ENCODE data around the gene PTPRM. TPM values are rescaled to one million over a fixed set of nuclear protein-coding genes. Genes with fewer than 3 reads are reported as not detected.

PTPRM gene
- total RNA-seq = 10 to 100 TPM; 62.7 to 94.0 (median 76.0) TPM

- intact Hi-C loops (cut with DNase I) = loop anchor here (1.0 to 5.0 kb wide), 2 partner anchors 115 to 295 kb away; no protein-coding TSS in a partner anchor
- DNase-seq (ENCODE audit: extremely low spot score) = peak; percentile 95
These were observed at the start of gene PTPRM for GRCh38 chr18:7566567-7567473. TSS of gene PTPRM (plus strand) at chr18:7567316. CDS start at chr18:7567819, 503 bp downstream.

GRCh38 chr18:7517852-7518251, 49.3 kb upstream of the PTPRM start:
- no peak for DNase-seq (ENCODE audit: extremely low spot score)
- H3K9me3 ChIP-seq = no peaks in the 10 kb centered on the region
- WGBS = 89% methylated on average over 4 of the region's 4 CpGs
- H3K4me3 ChIP-seq = no peak overlapping the region
- H3K36me3 ChIP-seq = no peaks in the 10 kb centered on the region
- no peaks in the 10 kb centered on the region for H3K27me3 ChIP-seq
- TF ChIP-seq POLR2AphosphoS5 (IDR thresholded peaks at IDR 0.05) = no peak
- intact Hi-C loops (cut with DNase I) = no loop called here
- no peak overlapping the region for H3K27ac ChIP-seq (replicated peaks in 1 of 4)
- H3K4me1 ChIP-seq = peaks cover 3 to 12% (median 6%) of the 10 kb centered on the region in 4 donors

More at GRCh38 chr18:7566567-7567473, at the start of gene PTPRM:
- Histone ChIP-seq H3K9me3 (no peaks in the 10 kb centered on the region), H3K27ac (replicated peaks in 1 of 4) (peak within 1 kb of the TSS; percentile 93 to 99 (median 98)), H3K36me3 (no peaks in the 10 kb centered on the region), H3K4me3 (peak within 1 kb of the TSS; percentile 86 to 93 (median 88)), H3K27me3 (no peaks in the 10 kb centered on the region), H3K4me1 (peaks cover 32 to 51% (median 39%) of the 10 kb centered on the region in 4 donors)
- WGBS = under 1% methylated on average over 26 of the region's 139 CpGs
- TF ChIP-seq POLR2A (IDR thresholded peaks at IDR 0.05; ENCODE audit: low read depth) (peak; percentile 59), POLR2AphosphoS5 (IDR thresholded peaks at IDR 0.05) (peak; percentile 56 to 78), EP300 (IDR thresholded peaks at IDR 0.05) (no peak)
- TF ChIP-seq, protein P1, sequence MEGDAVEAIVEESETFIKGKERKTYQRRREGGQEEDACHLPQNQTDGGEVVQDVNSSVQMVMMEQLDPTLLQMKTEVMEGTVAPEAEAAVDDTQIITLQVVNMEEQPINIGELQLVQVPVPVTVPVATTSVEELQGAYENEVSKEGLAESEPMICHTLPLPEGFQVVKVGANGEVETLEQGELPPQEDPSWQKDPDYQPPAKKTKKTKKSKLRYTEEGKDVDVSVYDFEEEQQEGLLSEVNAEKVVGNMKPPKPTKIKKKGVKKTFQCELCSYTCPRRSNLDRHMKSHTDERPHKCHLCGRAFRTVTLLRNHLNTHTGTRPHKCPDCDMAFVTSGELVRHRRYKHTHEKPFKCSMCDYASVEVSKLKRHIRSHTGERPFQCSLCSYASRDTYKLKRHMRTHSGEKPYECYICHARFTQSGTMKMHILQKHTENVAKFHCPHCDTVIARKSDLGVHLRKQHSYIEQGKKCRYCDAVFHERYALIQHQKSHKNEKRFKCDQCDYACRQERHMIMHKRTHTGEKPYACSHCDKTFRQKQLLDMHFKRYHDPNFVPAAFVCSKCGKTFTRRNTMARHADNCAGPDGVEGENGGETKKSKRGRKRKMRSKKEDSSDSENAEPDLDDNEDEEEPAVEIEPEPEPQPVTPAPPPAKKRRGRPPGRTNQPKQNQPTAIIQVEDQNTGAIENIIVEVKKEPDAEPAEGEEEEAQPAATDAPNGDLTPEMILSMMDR (IDR thresholded peaks at IDR 0.05) = peak in 2 of 3 experiments; percentile 61 to 83

DNA sequence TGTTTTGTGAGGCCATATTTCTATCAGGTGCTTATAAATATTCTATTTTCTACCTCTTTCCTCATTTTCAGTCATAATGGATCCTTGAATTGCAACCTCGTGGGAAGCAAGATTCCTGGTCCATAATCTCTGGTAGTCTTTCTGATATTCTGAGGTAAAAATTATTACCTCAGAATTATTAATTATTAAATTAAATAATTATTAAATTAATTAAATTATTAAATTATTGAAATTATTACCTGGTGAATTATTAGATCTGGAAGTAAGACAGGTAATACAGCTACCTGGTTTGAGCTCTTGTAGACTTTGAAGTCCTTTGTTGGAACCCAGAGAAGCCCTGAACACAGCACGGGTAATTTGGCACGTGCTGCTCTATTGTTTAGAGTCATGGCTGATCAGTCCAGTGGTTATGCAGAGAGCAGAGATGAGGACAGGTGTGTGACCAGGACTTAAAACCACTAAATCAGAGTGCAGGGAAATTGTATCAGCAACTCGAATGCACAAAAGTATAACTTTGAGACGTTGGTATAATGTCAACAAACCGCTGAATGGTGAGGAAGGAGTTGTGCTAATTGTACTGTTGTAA, 46.8 kb upstream of the PTPRM start:
- Histone ChIP-seq H3K27me3 (no peaks in the 10 kb centered on the region), H3K4me1 (peaks cover 9 to 13% (median 12%) of the 10 kb centered on the region in 4 donors), H3K27ac (replicated peaks in 1 of 4) (no peak overlapping the region), H3K4me3 (no peak overlapping the region), H3K36me3 (no peaks in the 10 kb centered on the region), H3K9me3 (no peaks in the 10 kb centered on the region)
- no peak for DNase-seq (ENCODE audit: extremely low spot score)
- 80% methylated on average over 6 of the region's 6 CpGs for WGBS
- intact Hi-C loops (cut with DNase I) = no loop called here
- TF ChIP-seq, protein P1 (IDR thresholded peaks at IDR 0.05) = no peak
- TF ChIP-seq POLR2AphosphoS5 (IDR thresholded peaks at IDR 0.05) (no peak), POLR2A (IDR thresholded peaks at IDR 0.05; ENCODE audit: low read depth) (no peak), EP300 (IDR thresholded peaks at IDR 0.05) (no peak)

DNA sequence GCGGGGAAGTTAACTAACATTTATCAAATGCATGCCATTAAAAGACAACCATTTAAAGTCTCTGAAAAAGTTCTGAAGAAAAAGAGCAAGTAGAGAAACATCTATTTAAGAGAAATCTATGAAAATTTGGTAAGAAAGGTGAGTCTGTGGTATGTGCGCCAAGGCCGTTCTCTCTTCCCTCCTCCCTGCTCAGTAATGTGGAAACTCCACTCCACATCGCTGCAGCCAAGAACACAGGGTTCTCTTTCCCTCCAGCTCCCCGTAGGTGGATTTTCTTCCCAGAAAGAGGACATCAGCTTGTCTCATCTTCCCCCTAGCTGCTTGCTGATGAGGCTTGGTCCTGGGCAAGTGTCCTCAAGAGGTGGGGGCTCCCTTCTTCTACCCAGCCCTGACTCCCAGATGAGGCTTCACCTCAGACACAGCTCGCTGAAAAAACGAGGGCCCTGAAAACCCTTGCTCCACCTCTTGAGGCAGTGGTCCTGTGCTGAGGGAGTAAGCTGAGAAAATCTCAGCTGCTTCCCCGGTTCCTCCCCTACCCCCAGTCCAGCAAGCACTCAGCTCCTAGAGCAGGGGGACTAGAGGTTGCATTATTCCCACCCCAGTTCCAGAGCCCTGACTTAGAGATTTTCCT, 45.8 kb upstream of the PTPRM start:
- TF ChIP-seq, protein P1 (IDR thresholded peaks at IDR 0.05) = no peak
- TF ChIP-seq POLR2A (IDR thresholded peaks at IDR 0.05; ENCODE audit: low read depth) (no peak), POLR2AphosphoS5 (IDR thresholded peaks at IDR 0.05) (no peak), EP300 (IDR thresholded peaks at IDR 0.05) (no peak)
- H3K27ac ChIP-seq (replicated peaks in 1 of 4) = no peak overlapping the region
- no peak overlapping the region for H3K4me3 ChIP-seq
- intact Hi-C loops (cut with DNase I) = no loop called here
- H3K9me3 ChIP-seq = no peaks in the 10 kb centered on the region
- no peak for DNase-seq (ENCODE audit: extremely low spot score)
- WGBS = 85% methylated on average over 8 of the region's 8 CpGs
- no peaks in the 10 kb centered on the region for H3K27me3 ChIP-seq
- H3K4me1 ChIP-seq = peaks cover 9 to 15% (median 12%) of the 10 kb centered on the region in 4 donors
- H3K36me3 ChIP-seq = no peaks in the 10 kb centered on the region

GRCh38 chr18:7523772-7524171, 43.3 kb upstream of the PTPRM start:
- intact Hi-C loops (cut with DNase I) = no loop called here
- no peak for TF ChIP-seq POLR2A (IDR thresholded peaks at IDR 0.05; ENCODE audit: low read depth)
- TF ChIP-seq, protein P1 (IDR thresholded peaks at IDR 0.05) = no peak
- no peak for TF ChIP-seq EP300 (IDR thresholded peaks at IDR 0.05)
- no peak for TF ChIP-seq POLR2AphosphoS5 (IDR thresholded peaks at IDR 0.05)
- 84% methylated on average over 3 of the region's 3 CpGs for WGBS
- Histone ChIP-seq H3K36me3 (no peaks in the 10 kb centered on the region), H3K27ac (replicated peaks in 1 of 4) (no peak overlapping the region), H3K9me3 (no peaks in the 10 kb centered on the region), H3K4me3 (no peak overlapping the region), H3K27me3 (no peaks in the 10 kb centered on the region), H3K4me1 (peaks cover 9 to 15% (median 12%) of the 10 kb centered on the region in 4 donors)
- no peak for DNase-seq (ENCODE audit: extremely low spot score)

All from esophagus muscularis mucosa (tissue), 4 donors.